LNCaP clone FGC (cell line): ENCODE data around the gene NDRG3.

Experiments used
- DNase-seq: peaks from one replicate; pipeline ENCODE4 v3.0.0-alpha.2; 2011; ENCODE audit warnings: low read depth
- H3K4me3 ChIP-seq: 2 replicates; pipeline ENCODE4 v1.5.1; 2011; ENCODE audit warnings: mild to moderate bottlenecking, low read depth, low read length, control low read depth
- TF ChIP-seq, protein P1 (sequence below): IDR thresholded peaks from 2 replicates; pipeline ENCODE4 v1.5.1; 2012; ENCODE audit warnings: mild to moderate bottlenecking; ENCODE audit not compliant: control insufficient read depth, insufficient read depth; ENCODE audit errors: extremely low read depth

Gene NDRG3

DNA sequence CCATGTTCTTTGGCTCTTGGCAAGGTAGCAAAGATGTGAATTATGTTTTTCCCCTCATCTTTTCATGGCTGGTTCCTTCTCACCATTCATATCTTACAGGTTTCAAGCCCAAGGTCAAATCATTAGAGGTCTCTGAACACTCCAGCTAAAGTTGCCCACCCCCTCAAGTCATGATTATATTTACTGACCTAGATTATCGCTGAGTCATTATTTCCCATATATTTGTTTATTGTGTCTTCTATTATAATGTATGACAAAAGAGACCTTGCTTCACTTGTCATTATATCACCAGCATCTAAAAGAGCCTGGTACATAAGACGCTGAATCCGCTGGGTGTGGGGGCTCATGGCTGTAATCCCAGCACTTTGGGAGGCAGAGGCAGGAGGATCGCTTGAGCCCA lies 15.2 kb upstream of the NDRG3 start:
- TF ChIP-seq, protein P1, sequence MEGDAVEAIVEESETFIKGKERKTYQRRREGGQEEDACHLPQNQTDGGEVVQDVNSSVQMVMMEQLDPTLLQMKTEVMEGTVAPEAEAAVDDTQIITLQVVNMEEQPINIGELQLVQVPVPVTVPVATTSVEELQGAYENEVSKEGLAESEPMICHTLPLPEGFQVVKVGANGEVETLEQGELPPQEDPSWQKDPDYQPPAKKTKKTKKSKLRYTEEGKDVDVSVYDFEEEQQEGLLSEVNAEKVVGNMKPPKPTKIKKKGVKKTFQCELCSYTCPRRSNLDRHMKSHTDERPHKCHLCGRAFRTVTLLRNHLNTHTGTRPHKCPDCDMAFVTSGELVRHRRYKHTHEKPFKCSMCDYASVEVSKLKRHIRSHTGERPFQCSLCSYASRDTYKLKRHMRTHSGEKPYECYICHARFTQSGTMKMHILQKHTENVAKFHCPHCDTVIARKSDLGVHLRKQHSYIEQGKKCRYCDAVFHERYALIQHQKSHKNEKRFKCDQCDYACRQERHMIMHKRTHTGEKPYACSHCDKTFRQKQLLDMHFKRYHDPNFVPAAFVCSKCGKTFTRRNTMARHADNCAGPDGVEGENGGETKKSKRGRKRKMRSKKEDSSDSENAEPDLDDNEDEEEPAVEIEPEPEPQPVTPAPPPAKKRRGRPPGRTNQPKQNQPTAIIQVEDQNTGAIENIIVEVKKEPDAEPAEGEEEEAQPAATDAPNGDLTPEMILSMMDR, result no peak
- no peak overlapping the region for H3K4me3 ChIP-seq
- DNase-seq, result no peak

DNA sequence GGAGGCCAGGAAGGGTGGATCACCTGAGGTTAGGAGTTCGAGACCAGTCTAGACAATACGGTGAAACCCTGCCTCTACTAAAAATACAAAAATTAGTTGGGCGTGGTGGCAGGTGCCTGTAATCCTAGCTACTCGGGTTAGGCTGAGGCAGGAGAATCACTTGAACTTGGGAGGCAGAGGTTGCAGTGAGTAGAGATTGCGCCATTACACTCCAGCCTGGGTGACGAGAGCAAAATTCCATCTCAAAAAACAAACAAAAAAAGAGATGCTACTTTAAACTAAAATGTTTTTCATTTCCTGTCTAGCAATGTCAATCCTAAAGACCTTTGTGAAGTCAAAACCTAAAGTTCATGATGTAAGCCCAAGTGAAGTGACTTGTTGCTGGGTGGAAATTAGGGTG lies 14.8 kb upstream of the NDRG3 start:
- DNase-seq, result no peak
- TF ChIP-seq, protein P1, result no peak

DNA sequence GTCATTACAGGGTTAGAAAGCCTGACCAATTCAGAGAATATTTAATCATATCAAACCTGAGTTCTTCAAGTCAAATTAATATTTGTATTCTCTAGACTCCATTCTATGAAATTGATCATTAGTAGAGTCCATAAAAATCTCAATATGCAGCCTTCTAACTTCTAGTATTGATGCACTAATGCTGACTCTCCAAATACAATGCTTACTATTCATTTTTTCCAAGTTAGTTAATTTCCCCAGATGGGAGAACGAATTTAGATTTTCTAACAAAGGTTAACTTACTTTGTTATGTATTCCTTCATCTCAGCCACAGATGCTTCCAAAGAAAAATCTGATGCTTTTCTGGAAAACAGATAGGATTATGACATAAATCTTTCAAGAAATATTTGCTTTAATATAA lies 12.4 kb upstream of the NDRG3 start:
- TF ChIP-seq, protein P1, result no peak
- H3K4me3 ChIP-seq, result no peak overlapping the region
- DNase-seq, result no peak

More for the DNA sequence above, 14.8 kb upstream of the NDRG3 start:
- H3K4me3 ChIP-seq, result no peak overlapping the region

DNA sequence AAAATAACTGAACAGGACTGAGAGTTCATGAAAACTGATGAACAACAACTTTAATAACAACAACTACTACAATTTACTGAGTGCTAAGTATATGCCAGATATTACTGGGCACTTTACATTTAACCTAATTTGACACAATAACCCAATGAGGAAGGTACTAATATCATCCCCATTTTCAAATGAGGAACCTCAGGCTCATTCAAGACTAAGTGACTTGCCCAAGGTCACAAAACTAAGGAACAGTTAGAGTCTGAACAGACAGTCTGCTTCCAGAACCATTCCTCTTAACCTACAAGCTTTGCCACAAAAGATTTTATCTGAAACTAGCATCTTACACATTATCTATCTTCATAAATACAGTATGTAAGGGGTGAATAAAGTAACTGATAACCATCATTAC lies 10.6 kb upstream of the NDRG3 start:
- no peak overlapping the region for H3K4me3 ChIP-seq
- TF ChIP-seq, protein P1, result no peak
- no peak for DNase-seq

DNA sequence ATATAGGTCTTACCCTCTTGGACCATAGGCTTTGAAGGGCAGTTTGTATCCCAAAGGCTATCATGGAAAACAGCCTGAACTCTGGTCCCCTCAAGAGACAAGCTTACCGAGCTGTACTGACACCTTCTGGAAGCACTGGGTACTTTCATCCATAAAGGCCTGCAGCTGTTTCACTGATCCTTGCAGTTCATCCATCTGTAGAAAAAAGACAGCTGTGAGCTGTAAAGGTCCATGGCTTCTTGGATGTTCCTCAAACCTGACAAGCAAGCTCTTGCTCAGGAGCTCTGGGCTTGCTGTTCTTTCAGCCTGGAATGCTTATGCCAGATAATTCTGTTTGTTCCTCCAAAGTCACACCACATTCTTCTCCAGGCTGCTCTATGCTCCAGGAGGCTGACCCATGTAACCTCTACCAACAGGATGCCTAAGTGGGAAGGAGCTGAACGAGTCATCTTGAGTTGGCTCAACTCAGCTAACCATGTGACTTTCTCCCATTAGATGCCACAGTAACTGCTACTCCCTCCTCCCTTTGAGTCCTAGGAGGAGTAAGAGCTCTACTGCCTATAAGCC lies 8.8 kb upstream of the NDRG3 start:
- TF ChIP-seq, protein P1, result peak; percentile 78
- DNase-seq, result no peak
- H3K4me3 ChIP-seq, result no peak overlapping the region

DNA sequence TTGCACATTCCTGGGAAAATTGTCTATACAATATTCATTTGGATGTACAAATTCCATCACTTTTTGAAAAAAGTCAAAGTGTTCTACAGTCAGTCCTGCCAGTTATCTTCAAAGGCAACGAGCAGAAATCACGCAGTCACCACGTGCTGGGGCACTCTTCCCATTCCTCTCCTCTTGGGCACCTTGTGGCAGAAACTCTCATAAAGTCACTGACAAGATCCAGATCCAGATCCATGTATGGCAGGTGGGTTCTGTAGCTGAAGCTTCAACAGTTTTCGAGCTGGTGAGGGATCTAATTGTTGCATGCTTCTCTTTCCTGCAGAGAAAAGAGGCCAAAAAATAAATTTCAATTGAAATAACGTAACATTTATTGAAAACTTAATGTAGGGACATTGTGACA lies 6.7 kb upstream of the NDRG3 start:
- TF ChIP-seq, protein P1, result no peak
- no peak for DNase-seq
- H3K4me3 ChIP-seq, result no peak overlapping the region

DNA sequence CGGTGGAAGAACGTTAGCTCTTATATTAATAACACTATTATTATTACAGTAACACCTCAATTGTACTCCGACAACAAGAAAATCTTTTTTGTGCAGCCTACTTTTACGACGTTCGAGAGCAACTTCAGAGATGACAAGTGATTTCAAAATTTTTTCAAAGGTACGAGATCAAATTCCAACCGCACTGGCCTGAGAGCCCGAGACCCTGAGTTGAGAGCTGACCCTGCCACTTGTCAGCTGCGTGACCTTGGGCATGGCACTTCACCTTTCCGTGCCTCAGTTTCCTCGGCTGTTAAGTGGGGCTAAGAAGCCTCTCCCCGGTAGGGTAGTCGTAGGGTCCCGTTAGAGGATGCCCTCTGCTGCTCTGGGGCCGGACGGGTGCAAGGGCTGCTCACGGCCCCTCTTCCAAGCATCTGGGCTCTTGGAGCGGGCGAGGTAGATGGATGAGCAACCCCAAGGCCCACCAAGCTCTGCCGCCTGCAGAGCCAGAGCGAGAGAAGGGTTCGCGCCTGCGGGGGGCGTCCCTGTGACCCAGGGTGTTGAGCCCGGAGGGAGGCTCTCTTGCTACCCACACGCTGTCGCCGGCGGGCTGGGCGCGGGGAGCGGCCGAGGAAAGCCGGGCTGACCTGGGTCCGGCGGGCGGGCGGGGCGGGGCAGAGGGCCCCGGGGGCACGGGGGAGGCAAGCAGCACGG lies 510 bp downstream of the NDRG3 start:
- TF ChIP-seq, protein P1, result no peak
- H3K4me3 ChIP-seq, result peak overlapping the region; percentile 87
- DNase-seq, result no peak
